IMR-90 (cell line): ENCODE measurements around the gene NMB.

ENCODE experiments used
- CEBPB ChIP-seq: IDR thresholded peaks from 2 replicates; pipeline ENCODE4 v1.6.1; 2012; ENCODE audit warnings: low read depth, low read length, improper control_type of control experiment
- TF ChIP-seq, protein P1 (sequence below): conservative IDR thresholded peaks from 2 replicates; pipeline ENCODE4 v1.5.1; 2012; ENCODE audit warnings: mild to moderate bottlenecking, low read depth, low read length, improper control_type of control experiment

DNA sequence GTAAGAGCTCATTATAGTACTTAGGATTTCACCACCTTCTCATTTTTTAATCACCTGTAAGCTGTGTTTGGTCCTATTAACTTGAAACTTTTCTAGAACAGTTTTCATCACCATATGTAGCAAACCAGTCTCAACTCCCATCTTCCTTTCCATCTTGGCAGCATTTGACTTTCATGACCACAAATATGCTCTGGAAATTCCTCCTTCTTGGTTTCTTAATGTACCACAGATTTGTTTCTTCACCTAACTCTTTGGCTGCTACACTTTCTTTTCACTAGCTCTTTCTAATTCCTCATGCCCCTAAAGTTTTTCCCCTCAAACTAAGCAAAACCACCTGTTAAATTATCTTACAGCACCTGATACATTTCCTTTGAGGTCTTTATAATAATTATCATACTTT is 13.2 kb upstream of the NMB start:
- TF ChIP-seq, protein P1, sequence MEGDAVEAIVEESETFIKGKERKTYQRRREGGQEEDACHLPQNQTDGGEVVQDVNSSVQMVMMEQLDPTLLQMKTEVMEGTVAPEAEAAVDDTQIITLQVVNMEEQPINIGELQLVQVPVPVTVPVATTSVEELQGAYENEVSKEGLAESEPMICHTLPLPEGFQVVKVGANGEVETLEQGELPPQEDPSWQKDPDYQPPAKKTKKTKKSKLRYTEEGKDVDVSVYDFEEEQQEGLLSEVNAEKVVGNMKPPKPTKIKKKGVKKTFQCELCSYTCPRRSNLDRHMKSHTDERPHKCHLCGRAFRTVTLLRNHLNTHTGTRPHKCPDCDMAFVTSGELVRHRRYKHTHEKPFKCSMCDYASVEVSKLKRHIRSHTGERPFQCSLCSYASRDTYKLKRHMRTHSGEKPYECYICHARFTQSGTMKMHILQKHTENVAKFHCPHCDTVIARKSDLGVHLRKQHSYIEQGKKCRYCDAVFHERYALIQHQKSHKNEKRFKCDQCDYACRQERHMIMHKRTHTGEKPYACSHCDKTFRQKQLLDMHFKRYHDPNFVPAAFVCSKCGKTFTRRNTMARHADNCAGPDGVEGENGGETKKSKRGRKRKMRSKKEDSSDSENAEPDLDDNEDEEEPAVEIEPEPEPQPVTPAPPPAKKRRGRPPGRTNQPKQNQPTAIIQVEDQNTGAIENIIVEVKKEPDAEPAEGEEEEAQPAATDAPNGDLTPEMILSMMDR, result no peak
- peak; percentile 56 for TF ChIP-seq CEBPB
